NOMO-1 treated with dmso at 0.1 percent for 144 hours (cell line): ENCODE measurements around the gene CALY.

Experiments used
- DNase-seq: peaks from one replicate; lab custom pipeline; 2025; ENCODE audit not compliant: unreplicated experiment; lab: John Stamatoyannopoulos, UW

Gene CALY

DNA sequence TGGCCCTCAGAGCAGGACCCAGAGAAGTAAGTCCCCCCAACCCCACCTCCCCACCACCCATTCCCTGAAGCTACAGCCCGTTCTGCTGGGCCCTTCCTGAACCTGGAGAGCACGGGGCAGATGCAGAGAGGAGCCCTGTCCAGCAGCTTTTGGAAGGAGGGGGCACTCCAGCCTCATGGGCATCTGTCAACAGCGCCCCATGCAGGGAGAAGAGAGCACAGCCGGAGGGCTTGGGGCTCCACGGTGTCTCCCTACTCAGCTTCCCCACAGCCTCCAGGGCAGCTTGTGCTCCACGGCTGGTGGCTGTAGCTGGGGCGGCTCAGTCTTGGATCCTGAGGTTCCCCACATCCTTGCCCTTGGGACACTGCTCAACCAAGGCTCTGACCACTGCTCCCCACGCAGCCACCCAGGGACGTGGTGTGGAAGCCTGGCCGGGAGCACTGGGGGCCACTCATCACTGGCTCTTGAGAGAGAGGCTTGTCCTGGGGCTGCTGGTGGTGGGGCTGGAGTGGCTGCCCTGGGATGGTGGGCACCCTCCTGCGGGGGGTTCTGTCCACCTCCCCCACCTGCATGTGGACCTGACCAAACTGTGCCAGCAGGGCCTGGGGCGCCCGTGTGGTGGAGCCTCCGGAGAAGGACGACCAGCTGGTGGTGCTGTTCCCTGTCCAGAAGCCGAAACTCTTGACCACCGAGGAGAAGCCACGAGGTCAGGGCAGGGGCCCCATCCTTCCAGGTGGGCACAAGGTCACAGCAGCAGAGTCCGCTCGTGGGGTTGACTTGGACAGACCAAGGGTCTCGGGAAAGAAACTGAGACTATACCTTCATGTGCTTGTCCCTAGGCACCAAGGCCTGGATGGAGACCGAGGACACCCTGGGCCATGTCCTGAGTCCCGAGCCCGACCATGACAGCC lies 15.0 kb upstream of the CALY start:
- no peak for DNase-seq

DNA sequence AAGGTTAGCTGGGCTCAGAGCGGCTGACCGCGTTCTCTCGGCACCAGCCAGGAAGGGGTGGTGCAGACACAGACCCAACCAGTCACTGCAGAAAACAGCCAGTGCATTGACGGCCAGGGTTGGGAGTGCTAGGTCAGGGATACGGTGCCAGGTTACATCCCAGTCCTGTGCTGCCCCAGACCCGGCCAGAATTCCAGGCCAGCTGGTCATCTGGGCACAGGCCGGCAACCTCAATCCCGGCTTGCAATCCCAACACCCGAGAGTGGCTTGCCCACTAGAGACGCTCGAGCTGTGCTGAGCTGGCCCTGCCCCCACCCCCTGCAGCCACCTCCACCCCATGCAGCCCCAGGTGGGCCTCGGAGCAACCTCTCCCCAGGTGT lies 14.2 kb upstream of the CALY start:
- DNase-seq: no peak

DNA sequence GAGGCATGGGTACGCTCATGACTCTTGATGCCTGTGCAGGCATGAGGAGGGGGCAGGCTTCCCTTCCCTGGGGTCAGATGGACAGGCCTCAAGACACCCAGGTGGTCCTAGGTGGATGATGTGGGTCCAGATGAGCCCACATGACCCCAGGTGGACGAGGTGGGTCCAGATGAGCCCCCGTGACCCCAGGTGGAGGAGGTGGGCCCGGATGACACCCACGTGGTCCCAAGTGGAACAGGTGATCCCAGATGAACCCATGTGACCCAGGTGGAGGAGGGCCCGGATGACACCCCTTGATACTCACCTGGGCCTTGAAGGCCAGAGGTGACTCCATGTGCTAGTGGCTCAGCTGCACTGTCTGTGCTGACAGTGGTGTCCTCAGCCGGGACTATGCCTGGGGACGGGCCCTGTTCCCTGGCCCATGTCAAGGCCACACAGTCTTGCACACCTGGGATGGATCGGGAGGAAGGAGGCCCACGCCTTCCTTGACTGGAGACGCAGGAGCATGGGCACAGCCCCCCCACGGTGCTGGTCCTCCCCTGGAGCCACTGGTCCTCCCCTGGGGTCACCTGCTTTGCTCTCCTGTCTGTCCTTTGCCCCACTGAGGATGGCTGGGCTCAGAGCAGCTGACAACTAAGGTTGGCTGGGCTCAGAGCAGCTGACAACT lies 13.7 kb upstream of the CALY start:
- DNase-seq: no peak

DNA sequence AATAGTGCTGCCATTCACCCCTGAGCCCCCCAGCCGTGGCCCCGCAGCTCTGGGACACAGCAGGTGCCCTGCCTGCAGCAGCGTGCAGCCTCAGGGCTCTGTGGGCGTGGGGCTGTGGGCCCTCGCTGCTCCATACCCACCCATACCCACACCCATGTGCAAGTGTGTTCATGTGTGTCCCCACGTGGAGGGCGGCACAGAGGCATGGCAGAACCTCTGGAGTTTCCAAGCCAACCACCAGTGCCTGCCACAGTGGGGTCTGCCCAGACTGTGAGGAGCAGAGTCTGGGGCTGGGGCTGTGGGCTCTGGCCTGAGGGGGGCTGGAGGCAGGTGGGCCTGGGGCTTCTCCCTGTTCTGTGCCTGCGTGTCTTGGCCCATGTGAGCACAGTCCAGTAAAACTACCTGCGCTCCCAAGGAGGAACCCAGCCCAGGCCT lies 12.9 kb upstream of the CALY start:
- no peak for DNase-seq

DNA sequence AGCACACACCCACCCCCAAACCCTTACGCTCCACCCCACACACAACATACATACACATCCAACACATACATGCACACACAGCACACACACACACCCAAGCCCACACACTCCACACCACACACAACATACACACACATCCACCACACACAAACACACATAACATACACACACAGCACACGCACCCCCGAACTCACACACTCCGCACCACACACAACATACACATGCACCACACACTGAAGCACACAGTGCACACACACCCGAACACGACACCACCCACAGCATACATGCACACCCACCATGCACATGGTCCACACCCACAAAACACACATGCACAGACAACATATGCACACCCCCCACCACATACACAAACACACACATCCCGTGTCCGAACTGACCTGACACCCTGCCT lies 12.5 kb upstream of the CALY start:
- DNase-seq: no peak

DNA sequence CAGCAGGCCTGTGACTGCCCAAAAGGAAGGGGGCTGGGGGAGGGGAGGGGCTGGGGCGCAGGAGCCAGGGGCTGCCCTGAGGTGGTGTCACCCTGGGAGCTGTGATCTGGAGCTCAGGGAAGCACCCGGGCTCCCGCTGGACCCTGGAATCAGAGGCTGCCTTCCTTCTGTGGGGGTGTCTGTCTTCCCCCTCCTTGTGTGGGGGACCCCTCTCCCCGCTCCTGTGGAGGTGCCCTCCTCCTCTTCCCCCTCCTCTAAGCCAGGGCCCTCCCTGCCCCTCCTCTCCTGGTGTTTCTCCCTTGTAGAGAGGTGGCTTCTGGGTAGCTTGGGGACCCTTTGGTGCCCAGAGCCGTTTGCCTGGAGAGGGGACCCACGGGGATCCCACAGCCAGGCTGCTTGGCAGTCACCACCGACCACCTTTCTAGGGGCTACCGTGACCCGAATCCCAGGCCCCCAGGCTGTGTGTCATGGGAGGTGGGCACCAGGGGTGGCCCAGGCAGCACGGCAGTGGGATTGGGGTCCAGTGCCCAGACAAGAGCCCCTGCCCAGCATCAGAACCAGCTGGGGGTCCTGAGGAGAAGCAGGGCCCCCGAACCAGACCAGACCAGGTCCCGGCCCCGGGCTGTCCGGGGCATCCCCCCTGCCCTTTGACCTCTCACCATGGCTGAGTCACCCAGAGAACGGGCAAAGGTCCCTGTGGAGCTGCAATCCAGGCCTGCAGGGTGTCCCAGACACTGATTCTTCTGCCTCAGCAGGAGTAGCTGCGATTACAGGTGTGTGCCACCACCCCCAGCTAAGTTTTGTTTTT lies 11.2 kb upstream of the CALY start:
- no peak for DNase-seq

DNA sequence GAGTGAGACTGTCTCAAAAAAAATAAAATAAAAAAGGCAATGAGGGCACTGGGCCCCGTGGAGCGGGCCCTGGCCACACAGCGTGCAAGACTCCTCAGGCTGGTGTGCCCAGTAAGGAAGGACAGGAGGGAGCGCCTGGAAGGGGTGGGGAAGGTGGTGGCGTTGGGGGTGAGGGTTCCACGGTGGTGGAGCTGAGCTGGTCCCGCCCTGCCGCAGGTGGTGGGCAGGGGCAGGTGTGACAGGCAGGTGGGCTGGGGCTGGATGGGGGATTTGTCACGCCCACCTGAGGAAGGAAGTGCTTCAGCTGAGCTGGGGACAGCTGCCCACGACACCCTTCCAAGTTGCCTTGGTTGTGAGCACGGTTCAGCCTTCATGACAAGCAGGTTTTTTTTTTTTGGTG lies 9.7 kb upstream of the CALY start:
- no peak for DNase-seq

DNA sequence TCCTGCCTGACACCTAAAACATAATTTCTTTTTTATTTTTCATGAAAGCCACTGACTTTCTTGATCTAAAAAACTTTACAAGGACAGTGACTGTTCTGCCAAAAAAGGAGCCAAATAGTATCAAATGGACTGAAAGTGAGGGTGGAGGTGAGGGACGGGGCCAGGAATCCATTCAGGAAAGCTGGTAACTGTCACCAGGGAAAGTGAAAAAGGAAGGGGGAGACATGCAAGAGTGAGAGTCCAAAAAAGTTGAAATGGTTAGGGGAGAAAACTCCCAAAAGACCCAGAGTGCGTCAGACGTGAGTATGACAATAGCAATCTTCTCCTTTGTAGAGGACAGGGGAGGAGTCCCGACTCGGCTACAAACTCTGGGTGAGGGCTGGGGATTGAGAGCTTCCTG lies 7.5 kb upstream of the CALY start:
- DNase-seq: no peak

DNA sequence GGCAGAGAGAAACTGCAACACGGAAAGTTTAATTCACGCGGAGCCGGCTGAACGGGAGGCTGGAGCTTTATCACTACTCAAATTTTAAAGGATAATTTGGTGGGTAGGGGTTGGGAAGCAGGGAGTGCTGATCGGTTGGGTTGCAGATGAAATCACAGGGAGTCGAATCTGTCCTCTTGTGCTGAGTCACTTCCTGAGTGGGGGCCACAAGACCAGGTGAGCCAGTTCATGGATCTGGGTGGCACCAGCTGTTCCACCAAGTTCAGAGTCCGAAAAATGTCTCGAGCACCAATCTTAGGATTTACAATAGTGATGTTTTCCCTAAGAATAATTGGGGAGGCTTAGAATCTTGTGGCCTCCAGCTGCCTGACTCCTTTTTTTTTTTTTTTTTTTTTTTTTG lies 6.9 kb upstream of the CALY start:
- no peak for DNase-seq

DNA sequence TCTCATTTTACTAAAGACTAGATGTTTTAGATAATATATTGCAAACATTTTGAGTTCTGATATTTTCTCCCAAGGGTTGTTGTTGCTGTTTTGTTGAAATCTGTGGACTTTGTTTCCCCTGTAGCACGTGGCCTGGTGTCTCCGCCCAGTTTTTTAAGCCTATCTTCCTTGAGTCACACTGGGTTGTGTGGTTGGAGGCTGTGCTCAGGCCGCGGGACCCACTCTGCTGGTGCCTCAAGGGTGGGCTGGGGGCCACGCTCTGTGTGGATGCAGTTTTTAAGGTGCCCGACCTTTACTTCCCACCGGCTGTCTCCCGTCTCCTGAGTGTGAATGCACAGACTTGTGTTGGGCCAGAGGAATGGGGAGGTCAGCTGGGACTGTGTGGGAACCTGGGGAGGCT lies 6.2 kb upstream of the CALY start:
- no peak for DNase-seq

DNA sequence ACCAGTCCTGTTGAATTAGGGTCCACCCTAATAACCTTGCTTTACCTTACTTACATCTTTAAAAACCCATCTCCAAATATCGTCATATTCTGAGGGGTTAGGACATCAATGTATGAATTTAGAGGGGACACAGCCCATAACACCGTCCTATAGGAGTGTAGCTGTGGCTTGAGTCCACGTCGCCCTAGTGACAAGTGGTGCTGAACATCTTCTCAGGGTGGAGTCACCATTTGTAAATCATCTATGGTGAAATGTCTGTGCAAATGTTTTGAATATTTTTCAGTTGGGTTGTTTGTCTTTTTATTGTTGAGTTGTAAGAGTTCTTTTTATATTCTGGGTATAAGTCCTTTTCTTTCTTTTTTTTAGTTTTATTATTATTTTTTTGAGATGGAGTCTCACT lies 5.3 kb upstream of the CALY start:
- DNase-seq: no peak

DNA sequence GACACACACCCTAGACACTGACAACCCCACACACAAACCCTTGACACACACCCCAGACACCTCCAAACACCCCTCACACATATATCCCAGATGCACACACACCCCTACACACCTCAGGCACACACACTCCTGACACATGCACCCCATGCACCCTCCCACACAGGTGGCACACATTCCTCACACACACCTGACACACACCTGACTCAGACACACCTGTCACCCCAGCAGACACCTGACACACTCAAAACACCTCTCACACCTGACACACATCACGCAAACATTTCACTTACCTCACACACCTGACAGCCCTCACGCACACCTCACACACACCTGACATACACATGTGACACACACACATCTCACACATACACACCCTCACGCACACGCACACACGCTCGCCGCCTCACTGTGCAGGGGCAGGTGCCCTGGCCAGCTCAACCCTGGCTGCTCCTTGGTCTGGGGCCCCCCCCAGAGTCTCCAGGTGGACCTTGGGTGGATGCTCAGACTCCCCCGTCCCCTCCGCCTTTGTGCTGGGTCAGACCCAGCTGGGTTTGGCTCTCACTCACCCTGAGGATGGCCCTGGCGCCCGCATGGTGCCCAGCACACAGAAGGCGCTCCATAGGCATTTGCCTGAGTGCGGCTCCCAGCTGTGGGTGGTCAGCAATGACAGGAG lies 3.1 kb upstream of the CALY start:
- DNase-seq: no peak

DNA sequence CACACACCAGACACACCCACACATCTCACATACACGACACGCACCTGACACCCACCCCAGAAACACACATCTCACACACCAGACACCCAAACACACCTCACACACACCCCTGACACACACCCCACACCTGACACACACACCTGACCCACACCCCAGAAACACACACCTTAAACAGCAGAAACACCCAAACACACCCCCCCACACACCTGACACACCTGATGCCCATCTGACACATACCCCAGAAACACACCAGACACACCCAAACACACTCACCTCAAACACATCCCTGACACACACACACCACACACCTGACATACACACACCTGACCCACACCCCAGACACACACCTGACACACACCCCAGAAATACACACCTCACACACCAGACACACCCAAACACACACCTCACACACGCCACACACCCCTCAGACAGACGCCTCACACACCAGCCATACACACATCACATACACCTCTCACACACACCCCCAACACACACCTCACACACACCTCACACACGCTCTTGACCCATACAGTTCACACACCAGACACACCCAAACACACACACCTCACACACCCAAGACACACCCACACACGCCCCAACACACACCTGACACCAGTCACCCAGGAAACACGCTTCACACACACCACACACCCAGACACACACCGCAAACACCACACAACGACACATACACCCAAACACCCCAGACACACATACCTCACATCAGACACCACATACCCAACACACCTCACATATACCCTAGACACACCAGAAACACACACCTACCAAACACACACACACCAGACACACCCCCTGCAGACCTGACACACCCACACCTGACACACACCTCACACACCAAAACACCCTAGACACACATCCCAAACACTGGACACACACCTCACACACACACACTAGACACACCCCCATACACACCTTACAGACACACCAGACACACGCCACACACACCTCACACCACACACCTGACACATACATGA lies 1.7 kb upstream of the CALY start:
- no peak for DNase-seq

DNA sequence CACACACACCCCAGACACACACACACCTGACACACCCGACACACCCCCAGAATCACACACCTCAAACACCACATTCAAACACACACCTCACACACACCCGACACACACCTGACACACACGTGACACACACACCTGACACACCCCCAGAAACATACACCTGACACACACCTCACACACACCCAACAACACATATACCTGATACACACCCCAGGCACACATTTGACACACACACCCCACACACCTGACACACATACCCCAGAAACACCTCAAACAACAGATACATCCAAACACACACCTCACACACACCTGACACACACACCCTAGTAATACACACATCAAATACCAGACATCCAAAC lies 652 bp upstream of the CALY start:
- DNase-seq: no peak

DNA sequence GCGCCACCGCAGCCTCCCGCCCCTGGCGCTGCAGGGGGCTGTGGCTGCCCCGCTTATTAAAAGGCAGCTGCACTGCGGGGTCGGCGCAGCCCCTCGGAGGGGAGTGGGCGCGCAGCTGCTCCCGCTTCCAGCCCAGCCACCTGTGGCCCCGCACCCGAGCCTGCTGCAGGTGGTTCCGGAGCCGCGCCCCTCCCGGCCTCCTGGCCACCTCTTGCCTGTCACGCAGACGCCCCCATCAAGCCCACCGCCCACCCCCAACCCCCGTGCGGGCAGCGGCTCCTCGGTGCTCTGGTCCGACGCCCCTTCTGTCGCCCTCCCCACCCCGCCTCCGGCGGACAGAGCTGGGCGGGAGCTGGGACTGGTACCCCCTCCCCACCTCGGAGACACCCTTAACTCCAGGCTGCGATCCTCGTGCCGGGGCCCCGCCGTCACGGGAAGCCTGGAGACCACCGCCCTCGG lies 549 bp downstream of the CALY start:
- DNase-seq: no peak

DNA sequence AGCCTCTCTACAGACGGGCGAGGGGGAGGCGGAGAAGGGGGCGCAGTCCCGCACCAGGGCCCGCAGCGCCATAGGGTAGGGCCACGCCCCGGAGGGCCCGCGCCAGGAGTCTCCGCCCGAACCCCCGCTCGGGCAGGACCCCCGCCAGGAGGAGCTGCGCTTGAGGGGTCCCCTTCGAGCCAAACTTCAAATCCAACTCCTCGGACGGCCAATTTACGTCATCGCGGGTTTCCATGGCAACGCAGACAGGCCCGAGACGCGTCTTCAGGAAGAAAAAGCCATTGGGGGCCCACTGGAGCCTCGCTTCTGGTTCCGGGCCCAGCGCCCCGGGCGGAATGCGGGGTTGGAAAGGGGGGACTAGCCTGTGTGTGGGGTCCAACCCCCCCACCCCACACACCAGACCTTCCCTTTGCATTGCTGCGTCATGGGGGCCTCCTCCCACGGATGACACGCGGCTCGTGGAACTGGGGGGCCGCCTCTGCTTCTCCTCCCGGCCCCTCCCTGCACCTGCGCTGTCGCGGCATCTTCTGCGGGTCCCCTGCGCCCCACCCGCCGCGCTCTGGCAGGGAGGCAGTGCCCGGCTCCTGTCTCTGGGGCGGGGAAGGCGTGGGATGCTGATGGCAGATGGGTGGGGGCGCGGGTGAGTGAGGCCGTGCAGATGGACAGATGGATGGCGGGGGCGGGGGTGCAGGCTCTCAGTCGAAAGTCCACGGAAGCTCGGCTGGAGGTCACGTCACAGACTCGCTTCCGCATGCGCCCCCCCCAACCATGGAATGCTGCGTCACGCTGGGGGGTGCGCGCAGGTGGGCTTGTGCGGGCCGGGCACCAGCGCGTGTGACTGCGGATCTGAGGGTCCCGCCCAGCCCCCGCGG lies 1.2 kb downstream of the CALY start:
- DNase-seq: no peak

DNA sequence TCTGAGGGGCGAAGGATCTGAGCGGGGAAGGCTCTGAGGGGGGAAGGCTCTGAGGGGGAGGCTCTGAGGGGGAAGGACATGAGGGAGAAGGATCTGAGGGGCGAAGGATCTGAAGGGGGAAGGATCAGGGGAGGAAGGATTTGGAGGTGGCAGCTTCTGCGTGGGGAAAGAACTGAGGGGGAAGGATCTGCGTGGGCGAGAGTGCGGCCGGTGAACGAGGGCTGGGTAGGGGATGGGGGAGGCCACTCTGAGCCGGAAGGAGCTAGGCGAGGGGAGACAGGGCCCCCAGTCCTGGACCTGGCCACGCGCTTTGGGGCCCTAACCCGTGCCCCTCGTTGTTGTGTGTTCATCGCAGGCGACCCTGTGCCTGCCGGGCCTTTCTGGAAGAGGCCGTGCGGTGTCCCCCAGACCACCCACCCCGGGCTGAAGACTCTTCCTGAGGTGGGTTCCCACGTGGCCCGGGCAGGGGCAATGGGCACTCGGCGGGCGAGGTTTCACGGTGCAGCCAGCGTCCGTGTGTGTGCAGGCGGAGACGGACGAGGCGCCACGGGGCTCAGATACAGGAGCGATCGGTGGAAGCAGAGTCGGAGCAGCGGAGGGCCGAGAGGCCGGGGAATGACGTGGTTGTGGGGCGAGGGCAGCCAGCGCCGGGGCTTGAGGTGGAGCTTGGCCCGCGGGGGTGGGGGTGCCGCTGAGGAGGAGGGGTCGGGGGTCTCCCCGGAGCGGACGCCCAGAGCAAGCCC lies 2.0 kb downstream of the CALY start:
- DNase-seq: no peak

DNA sequence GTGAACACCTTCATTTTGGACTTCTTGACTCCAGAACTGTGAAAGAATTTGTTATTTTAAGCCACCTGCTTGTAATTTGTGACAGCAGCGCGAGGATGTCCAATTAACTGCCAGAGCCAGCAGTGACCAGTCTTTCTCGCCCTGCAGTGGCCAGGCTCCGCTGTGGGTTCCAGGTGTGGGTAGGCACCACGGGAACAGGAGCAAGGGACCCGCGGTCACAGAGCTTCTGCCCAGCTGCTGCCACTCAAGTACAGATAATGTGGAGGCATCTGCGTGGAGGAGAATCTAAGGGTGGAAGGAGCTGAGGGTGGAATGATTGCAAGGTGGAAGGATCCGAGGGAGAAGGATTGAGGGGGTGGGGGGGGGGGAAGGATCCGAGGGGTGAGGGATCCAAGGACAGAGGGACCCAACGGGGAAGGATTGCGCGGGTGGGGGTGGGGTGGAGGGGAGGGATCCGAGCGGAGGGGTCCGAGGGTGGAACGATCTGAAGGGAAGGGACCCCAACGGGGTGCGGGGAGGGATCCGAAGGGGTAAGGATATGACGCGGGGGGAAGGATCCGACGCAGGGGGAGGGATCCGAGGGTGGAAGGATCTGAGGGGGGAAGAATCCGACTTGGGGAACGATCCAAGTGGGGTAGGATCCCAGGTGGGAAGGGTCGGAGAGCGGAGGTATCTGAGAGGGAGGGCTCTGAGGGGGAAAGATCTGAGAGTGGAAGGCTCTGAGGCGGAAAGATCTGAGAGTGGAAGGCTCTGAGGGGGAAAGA lies 3.6 kb downstream of the CALY start:
- no peak for DNase-seq
